ENCODE results near the gene IQCM.

Gene IQCM

GRCh38 chr4:149815743-149816142 lies at the start of gene IQCM:
Gene IQCM, minus strand, starts transcription at chr4:149815843. Its CDS starts 73,152 bp downstream, at chr4:149742691.
- no peak for DNase-seq (ENCODE audit: low read depth, low spot score)

DNA sequence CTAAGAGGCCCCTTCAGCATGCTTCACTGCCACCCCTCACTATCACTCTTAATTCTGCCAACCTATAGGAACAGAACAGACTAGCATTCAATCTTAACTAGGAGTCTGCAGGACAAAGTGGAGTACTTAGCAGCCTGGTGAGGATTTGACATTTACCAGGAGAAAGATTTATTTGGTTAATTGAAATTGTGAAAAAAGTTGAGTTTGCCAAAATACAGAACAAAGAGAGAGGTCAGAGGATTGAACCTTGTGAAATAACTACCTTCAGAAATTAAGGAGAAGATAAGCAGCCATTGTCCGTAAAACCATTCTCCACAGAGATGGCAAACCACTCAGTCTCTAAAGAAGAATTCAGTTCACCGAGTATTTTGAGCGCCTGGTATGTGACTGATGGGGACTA lies 41.8 kb upstream of the IQCM start:
- no peak for DNase-seq (ENCODE audit: low read depth, low spot score)

GRCh38 chr4:149845743-149846142 lies 30.1 kb upstream of the IQCM start:
- no peak for DNase-seq (ENCODE audit: low read depth, low spot score)

- DNase-seq (ENCODE audit: low read depth, low spot score) = no peak
Measured at GRCh38 chr4:149841686-149842085, 26.0 kb upstream of the IQCM start.

DNA sequence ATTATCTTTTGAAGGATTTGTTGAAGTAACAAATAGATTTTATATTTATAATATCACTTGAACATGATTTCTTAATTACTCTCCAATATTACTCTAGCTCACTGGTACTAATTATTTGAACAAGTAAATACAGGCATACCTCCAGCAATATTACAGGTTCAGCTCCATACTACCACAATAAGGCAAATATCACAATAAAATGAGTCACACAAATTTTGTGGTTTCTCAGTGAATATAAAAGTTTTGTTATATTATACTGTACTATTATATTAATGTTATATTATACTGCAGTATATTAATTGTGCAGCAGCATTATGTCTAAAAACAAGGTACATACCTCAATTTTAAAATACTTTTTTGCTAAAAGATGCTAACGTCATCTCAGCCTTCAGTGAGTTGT lies 22.4 kb upstream of the IQCM start:
- no peak for DNase-seq (ENCODE audit: low read depth, low spot score)

DNA sequence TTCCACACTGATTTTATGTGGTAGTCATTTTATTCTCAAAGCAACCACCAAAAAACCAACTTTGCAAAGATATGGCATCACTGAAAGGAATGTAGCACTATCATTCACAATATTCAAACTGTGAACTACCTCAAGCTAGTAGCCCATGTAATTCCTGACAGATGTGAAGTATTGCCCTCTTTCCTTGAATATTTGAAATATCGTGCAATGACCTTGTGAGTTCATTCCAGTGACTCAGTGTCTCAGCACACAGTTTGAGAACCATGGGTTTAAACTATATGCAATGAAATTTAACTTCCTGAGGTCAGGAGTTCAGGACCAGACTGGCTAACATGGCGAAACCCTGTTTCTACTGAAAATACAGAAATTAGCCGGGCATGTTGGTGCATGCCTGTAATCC lies 20.9 kb upstream of the IQCM start:
- DNase-seq (ENCODE audit: low read depth, low spot score) = no peak

DNA sequence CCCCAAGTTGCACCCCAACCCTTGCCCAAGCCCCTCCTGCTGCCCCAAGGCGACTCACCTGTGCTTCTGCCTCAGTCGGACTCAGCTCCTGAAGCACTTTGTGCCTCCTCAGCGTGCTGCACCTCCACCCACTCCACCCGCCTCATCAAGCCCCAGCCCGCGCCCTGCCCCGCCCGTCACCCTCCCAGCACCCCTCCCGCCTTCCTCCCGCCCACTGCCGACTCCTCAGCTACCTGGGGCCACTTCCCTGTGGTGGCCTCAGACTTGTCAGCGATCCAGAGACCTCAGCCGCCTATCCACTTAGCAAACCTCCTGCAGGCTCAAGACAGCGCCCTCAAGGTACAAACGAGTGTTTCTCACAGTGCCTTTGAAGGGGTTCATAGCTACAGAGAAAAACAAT lies 19.6 kb upstream of the IQCM start:
- DNase-seq (ENCODE audit: low read depth, low spot score) = no peak

- no peak for DNase-seq (ENCODE audit: low read depth, low spot score)
Measured at GRCh38 chr4:149831656-149832208, 16.1 kb upstream of the IQCM start.

DNA sequence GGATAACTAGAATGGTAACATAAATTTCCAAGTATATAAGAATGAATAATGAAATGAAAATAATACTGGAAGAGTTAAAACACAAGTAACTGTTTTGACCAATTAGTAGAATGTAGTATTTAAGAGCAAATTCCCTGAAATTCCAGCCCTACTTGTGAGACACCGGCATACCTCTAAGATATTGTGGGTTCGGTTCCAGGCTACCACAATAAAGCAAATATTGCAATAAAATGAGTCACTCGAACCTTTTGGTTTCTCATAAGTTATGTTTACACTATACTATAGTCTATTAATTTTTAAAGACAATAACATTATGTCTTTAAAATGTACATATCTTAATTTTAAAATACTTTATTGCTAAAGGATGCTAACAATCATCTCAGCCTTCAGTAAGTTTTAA lies 15.2 kb upstream of the IQCM start:
- DNase-seq (ENCODE audit: low read depth, low spot score) = no peak

GRCh38 chr4:149825336-149825735 lies 9.7 kb upstream of the IQCM start:
- no peak for DNase-seq (ENCODE audit: low read depth, low spot score)

GRCh38 chr4:149823769-149824221 lies 8.2 kb upstream of the IQCM start:
- DNase-seq (ENCODE audit: low read depth, low spot score) = no peak

- no peak for DNase-seq (ENCODE audit: low read depth, low spot score)
Measured at GRCh38 chr4:149801416-149801815, 14.2 kb downstream of the IQCM start.

DNA sequence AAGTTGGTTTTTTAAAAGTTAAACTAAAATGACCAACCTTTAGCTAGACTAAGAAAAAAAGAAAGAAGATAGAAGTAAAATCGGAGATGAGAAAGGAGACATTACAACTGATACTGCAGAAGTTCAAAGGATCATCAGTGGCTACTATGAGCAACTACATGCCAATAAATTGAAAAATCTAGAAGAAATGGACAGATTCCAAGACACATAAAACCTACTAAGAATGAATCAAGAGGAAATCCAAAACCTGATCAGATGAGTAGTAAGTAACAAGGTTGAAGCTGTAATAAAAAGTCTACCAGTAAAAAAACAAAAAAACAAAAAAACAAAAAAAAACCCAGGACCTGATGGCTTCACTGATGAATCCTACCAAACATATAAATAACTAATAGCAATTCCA lies 16.1 kb downstream of the IQCM start:
- no peak for DNase-seq (ENCODE audit: low read depth, low spot score)

DNA sequence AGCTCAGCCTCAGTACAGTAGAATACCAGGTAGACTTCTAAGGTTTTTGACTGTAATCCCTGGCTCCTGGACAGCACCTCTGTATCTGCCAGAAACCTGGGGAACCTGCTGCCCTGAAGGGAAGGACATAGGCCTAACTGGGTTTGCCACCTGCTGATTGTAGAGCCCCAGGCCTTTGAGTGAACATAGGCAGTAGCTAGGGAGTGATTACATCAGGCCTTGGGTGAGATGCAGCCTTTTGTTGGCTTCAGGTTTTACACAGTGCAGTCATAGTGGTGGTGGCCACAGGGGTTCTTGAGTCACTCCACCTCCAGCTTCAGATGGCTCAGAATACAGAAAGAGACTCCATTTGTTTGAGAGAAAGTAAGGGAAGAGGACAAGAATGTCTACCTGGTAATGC lies 19.3 kb downstream of the IQCM start:
- DNase-seq (ENCODE audit: low read depth, low spot score) = no peak

- DNase-seq (ENCODE audit: low read depth, low spot score) = no peak
Measured at GRCh38 chr4:149795256-149795655, 20.4 kb downstream of the IQCM start.

DNA sequence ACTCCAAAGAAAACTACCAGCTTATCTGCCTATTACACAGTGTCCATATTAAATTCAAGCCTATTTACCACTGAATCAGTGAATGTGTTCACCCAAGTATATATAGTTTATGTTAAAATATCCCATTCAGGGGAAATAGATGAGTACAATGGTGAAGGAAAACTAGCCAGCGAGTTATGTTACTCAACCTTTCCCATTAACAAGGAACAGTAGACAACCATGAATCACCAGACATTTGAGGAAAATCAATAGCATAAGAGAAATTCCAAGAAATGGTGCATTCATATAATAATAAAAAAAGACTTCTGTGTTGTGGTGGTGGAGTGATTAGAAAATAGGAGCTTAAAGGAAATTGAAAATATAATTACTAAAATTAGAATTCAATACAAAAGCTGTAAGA lies 21.3 kb downstream of the IQCM start:
- DNase-seq (ENCODE audit: low read depth, low spot score) = no peak

GRCh38 chr4:149793459-149793858 lies 22.2 kb downstream of the IQCM start:
- no peak for DNase-seq (ENCODE audit: low read depth, low spot score)

GRCh38 chr4:149791851-149792250 lies 23.8 kb downstream of the IQCM start:
- DNase-seq (ENCODE audit: low read depth, low spot score) = no peak

GRCh38 chr4:149790172-149790907 lies 25.3 kb downstream of the IQCM start:
- no peak for DNase-seq (ENCODE audit: low read depth, low spot score)

GRCh38 chr4:149788300-149788699 lies 27.3 kb downstream of the IQCM start:
- no peak for DNase-seq (ENCODE audit: low read depth, low spot score)

DNA sequence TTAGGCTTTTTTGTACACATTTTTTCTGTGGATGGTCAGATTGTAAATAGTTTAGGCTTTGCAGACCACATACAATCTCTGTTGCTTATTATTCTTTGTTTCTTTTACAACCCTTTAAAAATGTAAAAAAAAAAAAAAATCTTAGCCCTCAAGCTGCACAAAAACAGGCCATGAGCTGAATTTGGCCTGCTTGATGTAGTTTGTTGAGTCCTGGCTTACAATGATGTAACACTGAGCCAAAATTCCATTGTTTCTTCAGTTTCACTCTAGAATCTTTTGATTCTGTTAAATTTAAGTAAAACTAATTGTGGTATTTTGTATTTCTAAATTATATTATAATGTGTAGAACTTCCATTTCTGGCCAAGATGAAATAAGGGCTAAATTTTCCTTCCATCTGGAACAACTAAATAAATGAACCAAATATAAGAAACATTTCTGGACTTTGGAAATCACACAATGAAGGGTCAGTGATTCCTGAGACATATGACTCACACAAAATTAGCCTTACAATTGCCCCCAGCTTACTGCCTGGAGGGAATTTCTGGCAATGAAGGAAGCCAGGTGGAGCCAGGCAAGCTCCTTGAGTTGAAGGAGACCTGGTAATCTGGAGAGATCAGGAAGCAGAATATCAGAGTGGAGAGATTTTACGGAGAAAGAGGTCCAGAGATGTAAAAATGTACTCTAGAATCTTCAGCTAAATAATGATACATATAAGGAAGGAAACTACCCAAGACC lies 29.8 kb downstream of the IQCM start:
- no peak for DNase-seq (ENCODE audit: low read depth, low spot score)

DNA sequence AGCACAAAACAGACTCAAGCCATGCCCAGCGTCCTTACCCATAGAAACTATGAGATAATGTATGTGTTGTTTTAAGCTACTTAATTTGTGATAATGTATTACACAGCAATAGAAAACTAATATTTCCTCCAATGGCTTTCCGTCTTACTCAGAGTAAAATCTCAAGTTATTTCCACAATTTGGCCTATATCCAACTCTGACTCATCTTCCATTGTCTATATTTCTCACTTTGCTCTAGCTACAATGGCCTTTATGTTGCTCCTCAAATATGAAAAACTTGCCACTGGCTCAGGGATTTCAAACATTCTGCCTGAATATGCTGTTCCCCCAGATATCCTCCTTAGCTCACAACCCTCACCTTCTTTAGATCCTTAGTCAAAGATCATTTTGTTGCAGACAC lies 31.6 kb downstream of the IQCM start:
- DNase-seq (ENCODE audit: low read depth, low spot score) = no peak

DNA sequence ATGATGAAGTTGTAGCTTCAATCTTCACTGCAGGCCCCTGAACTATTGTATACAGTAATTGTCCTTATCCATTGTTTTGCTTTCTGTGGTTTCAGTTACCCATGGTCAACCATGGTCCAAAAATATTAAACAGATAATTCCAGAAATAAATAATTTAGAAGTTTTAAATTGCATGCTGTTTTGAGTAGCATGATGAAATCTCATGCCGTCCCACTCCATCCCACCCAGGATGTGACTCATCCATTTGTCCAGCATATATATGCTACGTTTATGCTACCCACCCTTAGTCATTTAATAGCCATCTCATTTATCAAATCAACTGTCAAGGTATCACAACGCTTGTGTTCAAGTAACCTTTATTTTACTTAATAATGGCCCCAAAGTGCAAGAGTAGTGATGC lies 34.5 kb downstream of the IQCM start:
- DNase-seq (ENCODE audit: low read depth, low spot score) = no peak

All from activated naive CD8-positive, alpha-beta T cell treated with anti-CD3 and anti-CD28 coated beads, Interleukin-2, amount 50 U/mL, for 16 hours (primary cell).